IMR-90 (cell line): Measurements from ENCODE around the gene OXSM. TPM values are rescaled to one million over a fixed set of nuclear protein-coding genes. Genes with fewer than 3 reads are reported as not detected.

Experiments
- ATAC-seq: fragments of 200-7000 bp; cut with Tn5 transposase; 2 replicates; pipeline ENCODE4 v1.9.1; 2020; ENCODE audit warnings: low read depth, mild to moderate bottlenecking, moderate library complexity
- BruUV-seq: library from RNA; stranded (reverse); fragments of 400-500 nt; replicated peaks from 2 replicates; lab custom pipeline; 2021; lab: Mats Ljungman, UMichigan
- CTCF ChIA-PET: fragments of 300-600 bp; formaldehyde crosslinking; extraction: SDS; loops from one replicate; lab custom pipeline; 2021; ENCODE audit warnings: antibody characterized with exemption; lab: Yijun Ruan, JAX
- POLR2A ChIA-PET: fragments of 300-600 bp; sonication (Branson Sonifier 250); formaldehyde crosslinking; loops from one replicate; lab custom pipeline; 2022; ENCODE audit warnings: antibody characterized with exemption; ENCODE audit not compliant: unreplicated experiment; lab: Charles Lee
- DNase-seq: peaks from one replicate; pipeline ENCODE4 v3.0.0; 2013
- H2AFZ ChIP-seq: replicated peaks from 2 replicates; pipeline ENCODE3; 2013; ENCODE audit warnings: low read length, mild to moderate bottlenecking; ENCODE audit not compliant: poor library complexity
- H2AK5ac ChIP-seq: 2 replicates; pipeline ENCODE4 v1.6.1; 2013; ENCODE audit warnings: low read depth, low read length, inconsistent platforms
- H2AK9ac ChIP-seq: replicated peaks from 2 replicates; pipeline ENCODE3; 2013; ENCODE audit warnings: mild to moderate bottlenecking, low read depth, low read length, moderate library complexity; ENCODE audit not compliant: poor library complexity
- H2BK120ac ChIP-seq: 2 replicates; pipeline ENCODE4 v1.6.1; 2013; ENCODE audit warnings: low read depth, low read length, inconsistent platforms
- H2BK15ac ChIP-seq: 3 replicates; pipeline ENCODE4 v1.6.1; 2013; ENCODE audit warnings: low read depth, low read length, inconsistent platforms
- H2BK20ac ChIP-seq: 2 replicates; pipeline ENCODE4 v1.6.1; 2013; ENCODE audit warnings: low read depth, mild to moderate bottlenecking, inconsistent platforms, low read length, moderate library complexity
- H2BK5ac ChIP-seq: 2 replicates; pipeline ENCODE4 v1.6.1; 2013; ENCODE audit warnings: mild to moderate bottlenecking, low read depth, low read length, inconsistent platforms; ENCODE audit not compliant: poor library complexity, severe bottlenecking
- H3K14ac ChIP-seq: replicated peaks from 2 replicates; pipeline ENCODE4 v1.6.1; 2013; ENCODE audit warnings: low read depth, low read length, inconsistent platforms
- H3K18ac ChIP-seq: 2 replicates; pipeline ENCODE4 v1.6.1; 2013; ENCODE audit warnings: low read depth, low read length, control low read depth
- H3K23ac ChIP-seq: 2 replicates; pipeline ENCODE4 v1.6.1; 2013; ENCODE audit warnings: low read depth, low read length, inconsistent platforms
- H3K27ac ChIP-seq: 2 replicates; pipeline ENCODE4 v1.5.1; 2013; ENCODE audit warnings: mild to moderate bottlenecking, control low read depth, low read length; ENCODE audit not compliant: insufficient read depth
- H3K27me3 ChIP-seq: 2 replicates; pipeline ENCODE4 v1.6.1; 2013; ENCODE audit warnings: low read length; ENCODE audit not compliant: control insufficient read depth, insufficient read depth
- H3K36me3 ChIP-seq: 2 replicates; pipeline ENCODE4 v1.6.1; 2013; ENCODE audit warnings: low read length, mixed read lengths; ENCODE audit not compliant: control insufficient read depth, insufficient read depth
- H3K4ac ChIP-seq: 2 replicates; pipeline ENCODE4 v1.6.1; 2013; ENCODE audit warnings: low read depth, low read length, inconsistent platforms
- H3K4me1 ChIP-seq: 2 replicates; pipeline ENCODE4 v1.6.1; 2013; ENCODE audit warnings: low read length, mixed read lengths; ENCODE audit not compliant: control insufficient read depth, insufficient read depth
- H3K4me2 ChIP-seq: 2 replicates; pipeline ENCODE4 v1.6.1; 2013; ENCODE audit warnings: low read depth, mild to moderate bottlenecking, control low read depth, low read length, moderate library complexity
- H3K4me3 ChIP-seq: 2 replicates; pipeline ENCODE4 v1.5.1; 2013; ENCODE audit warnings: low read depth, mild to moderate bottlenecking, control low read depth, low read length, moderate library complexity; ENCODE audit not compliant: insufficient read depth
- H3K56ac ChIP-seq: 2 replicates; pipeline ENCODE4 v1.6.1; 2013; ENCODE audit warnings: low read length, inconsistent platforms; ENCODE audit not compliant: insufficient read depth; ENCODE audit errors: extremely low read depth
- H3K79me1 ChIP-seq, 2 experiments: 2 replicates each; pipeline ENCODE4 v1.6.1; 2013; ENCODE audit warnings: low read length in 2 of 2, inconsistent platforms in 1 of 2, low read depth in 1 of 2
- H3K9ac ChIP-seq: 2 replicates; pipeline ENCODE4 v1.6.1; 2013; ENCODE audit warnings: low read depth, low read length, control low read depth
- H3K9me1 ChIP-seq: 2 replicates; pipeline ENCODE4 v1.6.1; 2013; ENCODE audit warnings: low read length, inconsistent platforms; ENCODE audit not compliant: insufficient read depth
- H3K9me3 ChIP-seq: 2 replicates; pipeline ENCODE4 v1.6.1; 2013; ENCODE audit warnings: low read length; ENCODE audit not compliant: control insufficient read depth, insufficient read depth
- H4K20me1 ChIP-seq: 2 replicates; pipeline ENCODE4 v1.6.1; 2013; ENCODE audit warnings: low read length, inconsistent platforms; ENCODE audit not compliant: insufficient read depth
- H4K5ac ChIP-seq: 2 replicates; pipeline ENCODE4 v1.6.1; 2013; ENCODE audit warnings: mild to moderate bottlenecking, low read depth, low read length, control low read depth
- H4K8ac ChIP-seq, 2 experiments: 2 replicates each; pipeline ENCODE4 v1.6.1; 2013; ENCODE audit warnings: low read depth in 2 of 2, low read length in 2 of 2, control low read depth in 1 of 2, inconsistent platforms in 1 of 2
- H4K91ac ChIP-seq: 2 replicates; pipeline ENCODE4 v1.6.1; 2013; ENCODE audit warnings: low read depth, low read length, inconsistent platforms; ENCODE audit not compliant: insufficient read depth
- CEBPB ChIP-seq: IDR thresholded peaks from 2 replicates; pipeline ENCODE4 v1.6.1; 2012; ENCODE audit warnings: low read depth, low read length, improper control_type of control experiment
- CHD1 ChIP-seq: IDR thresholded peaks from 2 replicates; pipeline ENCODE4 v1.6.1; 2012; ENCODE audit warnings: low read depth, low read length, improper control_type of control experiment
- FOS ChIP-seq: fragments of 150-350 bp; IDR thresholded peaks from 2 replicates; pipeline ENCODE4 v1.6.1; 2016; ENCODE audit warnings: low read depth, low read length
- MAZ ChIP-seq: IDR thresholded peaks from 2 replicates; pipeline ENCODE4 v1.6.1; 2012; ENCODE audit warnings: low read depth, mild to moderate bottlenecking, low read length, improper control_type of control experiment, moderate library complexity, borderline replicate concordance
- MXI1 ChIP-seq: IDR thresholded peaks from 2 replicates; pipeline ENCODE4 v1.6.1; 2012; ENCODE audit warnings: low read depth, mild to moderate bottlenecking, low read length, moderate library complexity, borderline replicate concordance
- POLR2A ChIP-seq: IDR thresholded peaks from 2 replicates; pipeline ENCODE4 v1.6.1; 2012; ENCODE audit warnings: mild to moderate bottlenecking, low read depth, low read length
- RAD21 ChIP-seq: IDR thresholded peaks from 2 replicates; pipeline ENCODE4 v1.6.1; 2012; ENCODE audit warnings: low read length, improper control_type of control experiment
- RCOR1 ChIP-seq: IDR thresholded peaks from 2 replicates; pipeline ENCODE4 v1.6.1; 2012; ENCODE audit warnings: mild to moderate bottlenecking, low read length, improper control_type of control experiment; ENCODE audit not compliant: insufficient replicate concordance
- RFX5 ChIP-seq: IDR thresholded peaks from 2 replicates; pipeline ENCODE4 v1.8.0; 2012; ENCODE audit warnings: low read depth, mild to moderate bottlenecking, low read length, moderate library complexity
- SMC3 ChIP-seq: fragments of 150-350 bp; IDR thresholded peaks from 2 replicates; pipeline ENCODE4 v1.6.1; 2016; ENCODE audit warnings: low read depth, mild to moderate bottlenecking, antibody characterized with exemption, low read length, moderate library complexity
- WGBS, 2 experiments: methylation state at CpG; one replicate each; pipeline versions ENCODE4 v1.1.5 to v1.1.7; 2013; ENCODE audit warnings: missing lambda C conversion rate in 2 of 2; ENCODE audit not compliant: insufficient read length in 1 of 2; ENCODE audit errors: extremely low coverage in 2 of 2; 5-methylcytosine and 5-hydroxymethylcytosine counted together
- dilution Hi-C: fragments of 300-500 bp; cut with HindIII; formaldehyde crosslinking; loops from one replicate; pipeline ENCODE4 v1.14.3; 2018; ENCODE audit warnings: low sequenced_read_pairs; ENCODE audit not compliant: unreplicated experiment
- in situ Hi-C: fragments of 300-500 bp; cut with MboI; formaldehyde crosslinking; loops from 3 replicates; pipeline ENCODE4 v1.14.3; 2019; ENCODE audit warnings: low sequenced_read_pairs, inconsistent platforms, mixed read lengths
- intact Hi-C: fragments of 100-400 bp; cut with micrococcal nuclease; formaldehyde crosslinking; loops from 2 replicates; pipeline ENCODE4 v1.10.0; 2022
- polyA plus RNA-seq, 3 experiments: library from polyadenylated mRNA; depleted of rRNA; stranded (reverse); fragments of >200 nt; gene quantifications; 2 replicates each; pipeline ENCODE4 v1.2.3, GENCODE V29; 2012; ENCODE audit warnings: low replicate concordance in 1 of 3
- total RNA-seq: library from RNA; depleted of rRNA; stranded (reverse); fragments of >200 nt; gene quantifications from 2 replicates; pipeline ENCODE4 v1.2.3, GENCODE V29; 2012
- TF ChIP-seq, protein P1 (sequence below): conservative IDR thresholded peaks from 2 replicates; pipeline ENCODE4 v1.5.1; 2012; ENCODE audit warnings: mild to moderate bottlenecking, low read depth, low read length, improper control_type of control experiment

The OXSM gene
- total and polyA plus RNA-seq, 2 of the 4 experiments (the other 2 are of a cell fraction): 11.4 to 15.4 TPM

DNA sequence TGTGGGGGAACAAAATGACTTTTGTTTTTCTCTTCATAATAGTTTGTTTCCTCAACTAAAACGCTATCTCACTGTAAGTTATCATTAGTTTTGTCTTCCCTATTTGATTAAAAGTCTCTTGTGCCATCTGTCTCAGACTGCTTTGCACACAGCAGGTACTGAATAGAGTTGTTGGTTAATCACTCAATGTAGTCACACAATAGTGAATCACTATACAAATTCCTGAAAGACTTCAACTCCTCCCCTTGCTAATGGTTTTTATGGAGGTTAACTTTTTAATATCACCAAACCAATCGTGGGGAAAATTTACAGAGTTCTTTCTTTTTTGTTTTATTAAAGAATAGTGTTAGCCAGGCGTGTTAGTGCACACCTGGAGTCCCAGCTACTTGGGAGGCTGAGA is 4.1 kb upstream of the OXSM start:
- Histone ChIP-seq H3K9me3 (no peaks in the 10 kb centered on the region), H3K23ac (no peak overlapping the region), H3K18ac (no peak overlapping the region), H2BK120ac (no peak overlapping the region), H4K20me1 (no peaks in the 10 kb centered on the region), H3K14ac (no peak overlapping the region), H3K27ac (no peak overlapping the region), H3K4ac (no peak overlapping the region), H2BK5ac (no peak overlapping the region), H2AK9ac (no peak overlapping the region), H4K5ac (no peak overlapping the region), H4K8ac (no peak overlapping the region), H3K4me1 (peaks cover 2% of the 10 kb centered on the region; the same call in 1 of the 2 replicates), H3K9me1 (no peaks in the 10 kb centered on the region; the same call in 1 of the 2 replicates), H3K56ac (no peak overlapping the region), H3K27me3 (no peaks in the 10 kb centered on the region), H2BK20ac (no peak overlapping the region), H4K91ac (no peak overlapping the region), H3K4me2 (no peak overlapping the region), H3K79me1 (peaks cover 18 to 21% of the 10 kb centered on the region in 2 experiments), H2AFZ (no peak overlapping the region), H3K4me3 (no peak overlapping the region), H2AK5ac (no peak overlapping the region), H3K36me3 (no peaks in the 10 kb centered on the region), H3K9ac (no peak overlapping the region), H2BK15ac (no peak overlapping the region)
- ATAC-seq (no peak), DNase-seq (no peak)
- WGBS, 2 experiments: no CpG with 5 or more reads among the region's 3 CpGs
- in situ Hi-C loops (no loop called here), intact Hi-C loops (no loop called here), dilution Hi-C loops (no loop called here)
- TF ChIP-seq FOS: no peak
- no peak for TF ChIP-seq CHD1
- TF ChIP-seq MAZ: no peak
- no peak for TF ChIP-seq POLR2A
- TF ChIP-seq RFX5: no peak
- TF ChIP-seq CEBPB: no peak
- no peak for TF ChIP-seq MXI1
- TF ChIP-seq SMC3: no peak
- no peak for TF ChIP-seq RAD21
- TF ChIP-seq, protein P1, sequence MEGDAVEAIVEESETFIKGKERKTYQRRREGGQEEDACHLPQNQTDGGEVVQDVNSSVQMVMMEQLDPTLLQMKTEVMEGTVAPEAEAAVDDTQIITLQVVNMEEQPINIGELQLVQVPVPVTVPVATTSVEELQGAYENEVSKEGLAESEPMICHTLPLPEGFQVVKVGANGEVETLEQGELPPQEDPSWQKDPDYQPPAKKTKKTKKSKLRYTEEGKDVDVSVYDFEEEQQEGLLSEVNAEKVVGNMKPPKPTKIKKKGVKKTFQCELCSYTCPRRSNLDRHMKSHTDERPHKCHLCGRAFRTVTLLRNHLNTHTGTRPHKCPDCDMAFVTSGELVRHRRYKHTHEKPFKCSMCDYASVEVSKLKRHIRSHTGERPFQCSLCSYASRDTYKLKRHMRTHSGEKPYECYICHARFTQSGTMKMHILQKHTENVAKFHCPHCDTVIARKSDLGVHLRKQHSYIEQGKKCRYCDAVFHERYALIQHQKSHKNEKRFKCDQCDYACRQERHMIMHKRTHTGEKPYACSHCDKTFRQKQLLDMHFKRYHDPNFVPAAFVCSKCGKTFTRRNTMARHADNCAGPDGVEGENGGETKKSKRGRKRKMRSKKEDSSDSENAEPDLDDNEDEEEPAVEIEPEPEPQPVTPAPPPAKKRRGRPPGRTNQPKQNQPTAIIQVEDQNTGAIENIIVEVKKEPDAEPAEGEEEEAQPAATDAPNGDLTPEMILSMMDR: no peak
- TF ChIP-seq RCOR1: no peak
- no TSS peak for BruUV-seq
- CTCF ChIA-PET: no interaction called here
- POLR2A ChIA-PET: no interaction called here
